ENCODE results near the gene SPEN.

The SPEN gene

DNA sequence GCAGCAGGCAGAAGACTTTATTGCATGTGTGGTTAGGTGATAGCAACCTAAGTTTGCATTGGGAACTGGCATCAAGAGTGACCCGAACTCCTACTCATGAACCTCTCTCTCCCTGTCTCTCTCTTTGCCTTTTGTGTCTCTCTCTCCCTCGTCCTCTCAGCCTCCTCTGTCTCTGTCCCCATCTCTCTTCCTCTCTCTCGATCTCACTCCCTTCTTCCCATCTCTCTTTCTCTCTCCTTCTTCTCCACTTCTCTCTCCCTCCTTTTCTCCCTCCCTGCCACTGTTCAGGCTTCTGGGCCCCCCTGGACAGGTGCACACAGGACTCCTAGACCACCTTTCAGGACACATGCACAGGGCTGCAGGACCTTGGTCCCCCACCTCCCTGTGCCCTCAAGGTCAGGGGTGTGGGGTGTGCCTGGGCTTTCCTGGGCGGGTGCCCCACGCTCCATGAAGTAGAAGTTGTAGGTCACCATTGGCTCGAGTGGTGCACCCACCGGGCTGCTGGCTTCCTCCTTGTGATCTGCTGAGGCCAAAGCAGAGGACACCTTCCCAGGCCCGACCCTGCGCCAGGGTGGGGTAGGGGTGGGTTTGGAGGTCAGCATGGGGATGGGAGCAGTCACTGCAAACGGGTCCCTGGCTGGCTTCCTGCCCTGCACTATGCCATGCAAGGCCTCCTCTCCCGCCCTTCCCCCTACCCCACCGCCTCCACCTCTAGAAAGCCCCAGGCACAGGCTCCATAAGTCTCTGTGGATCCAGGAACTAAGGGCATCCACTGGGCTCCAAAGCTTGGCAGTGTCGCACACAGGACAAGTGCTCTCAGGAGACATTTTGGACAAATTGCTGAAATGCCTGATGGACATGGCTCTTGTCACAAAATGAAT, 141.6 kb downstream of the SPEN start:
- Mint-ChIP-seq H3K4me3 (no peak overlapping the region), H3K9me3 (no peaks in the 10 kb centered on the region), H3K4me1 (ENCODE audit: low read depth) (peaks cover 23% of the 10 kb centered on the region), H3K27ac (no peak overlapping the region), H3K36me3 (ENCODE audit: low read depth) (no peaks in the 10 kb centered on the region), H3K27me3 (no peaks in the 10 kb centered on the region)

DNA sequence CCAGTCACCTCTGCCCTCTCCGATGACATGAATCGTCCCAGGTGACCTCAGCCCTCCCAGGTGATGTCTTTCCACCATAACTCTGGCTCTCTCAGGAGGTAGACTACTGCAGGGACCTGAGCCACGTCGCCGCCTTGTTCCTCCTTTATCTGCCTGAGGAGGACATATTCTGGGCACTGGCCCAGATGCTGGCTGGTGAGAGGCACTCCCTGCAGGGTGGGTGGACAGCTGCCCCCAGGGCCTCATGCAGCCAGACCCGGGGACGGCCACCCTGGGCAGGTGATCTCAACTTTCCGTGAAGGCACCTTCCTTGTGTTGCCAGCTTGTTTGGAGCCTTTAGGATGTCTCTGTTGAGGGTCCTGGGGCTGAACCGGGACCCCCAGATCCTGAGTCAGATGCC, 142.3 kb downstream of the SPEN start:
- Mint-ChIP-seq H3K4me1 (ENCODE audit: low read depth) (peaks cover 16% of the 10 kb centered on the region), H3K4me3 (no peak overlapping the region), H3K27ac (no peak overlapping the region), H3K36me3 (ENCODE audit: low read depth) (no peaks in the 10 kb centered on the region), H3K9me3 (no peaks in the 10 kb centered on the region), H3K27me3 (no peaks in the 10 kb centered on the region)

All from stimulated activated naive CD8-positive, alpha-beta T cell treated with anti-CD3 and anti-CD28 coated beads, Interleukin-15, Interleukin-2, amounts not matched to agents 100 ng/mL and 50 ng/mL, for 24 hours (primary cell).